B cell (primary cell): ENCODE measurements around the gene RAD50. TPM values are rescaled to one million over a fixed set of nuclear protein-coding genes. Genes with fewer than 3 reads are reported as not detected.

ENCODE experiments used
- ATAC-seq: fragments of 200-7000 bp; cut with Tn5 transposase; one replicate; pipeline ENCODE4 v1.10.0; 2021; ENCODE audit warnings: low read depth, mild to moderate bottlenecking, moderate number of reproducible peaks, moderate library complexity
- CTCF ChIA-PET: fragments of 350-600 bp; sonication (Branson Sonifier 250); formaldehyde crosslinking; loops from one replicate; lab custom pipeline; 2021; ENCODE audit warnings: antibody characterized with exemption, inconsistent platforms; lab: Charles Lee
- POLR2A ChIA-PET: fragments of 350-600 bp; sonication (Branson Sonifier 250); formaldehyde crosslinking; loops from one replicate; lab custom pipeline; 2021; ENCODE audit warnings: antibody characterized with exemption; lab: Charles Lee
- DNase-seq: peaks from one replicate; pipeline ENCODE4 v3.0.0; 2013
- H2AFZ ChIP-seq: 2 replicates; pipeline ENCODE4 v1.6.1; 2012; ENCODE audit warnings: mild to moderate bottlenecking, low read depth, low read length; ENCODE audit not compliant: insufficient read depth, poor library complexity, severe bottlenecking
- H3K27ac ChIP-seq, 2 donors: 1 replicate in 1 of 2; 2 replicates in 1 of 2; pipeline ENCODE4 v1.5.1; 2012 to 2013; ENCODE audit warnings: low read length in 2 of 2, mild to moderate bottlenecking in 2 of 2, moderate library complexity in 1 of 2
- H3K27me3 ChIP-seq, 4 experiments: fragments of 200-600 bp in 1 of 4; sonication (generic) in 1 of 4; replicated peaks in 1 of 4; 1 replicate in 2 of 4; 2 replicates in 2 of 4; pipeline versions ENCODE4 v1.6.1 to v1.7.0; 2013 to 2016; ENCODE audit warnings: low read length in 3 of 4, mild to moderate bottlenecking in 2 of 4, mixed read lengths in 1 of 4, moderate library complexity in 1 of 4; ENCODE audit not compliant: insufficient read depth in 4 of 4, control insufficient read depth in 3 of 4; ENCODE audit errors: control extremely low read depth in 1 of 4
- H3K36me3 ChIP-seq, 2 experiments: replicated peaks in 1 of 2; 1 replicate in 1 of 2; 2 replicates in 1 of 2; pipeline versions ENCODE4 v1.6.1 to v1.7.1; 2013; ENCODE audit warnings: low read length in 1 of 2; ENCODE audit not compliant: insufficient read depth in 2 of 2, control insufficient read depth in 1 of 2; ENCODE audit errors: control extremely low read depth in 1 of 2, extremely low read depth in 1 of 2
- H3K4me1 ChIP-seq, 2 donors: fragments of 200-600 bp in 1 of 2; sonication (generic) in 1 of 2; 1 replicate in 1 of 2; 2 replicates in 1 of 2; pipeline versions ENCODE4 v1.5.1 to v1.6.1; 2013 to 2017; ENCODE audit warnings: low read length in 2 of 2; ENCODE audit not compliant: control insufficient read depth in 2 of 2, insufficient read depth in 2 of 2
- H3K4me2 ChIP-seq: replicated peaks from 2 replicates; pipeline ENCODE3; 2012; ENCODE audit warnings: mild to moderate bottlenecking, low read depth, low read length; ENCODE audit not compliant: poor library complexity, severe bottlenecking
- H3K4me3 ChIP-seq, 5 experiments: fragments of 200-600 bp in 1 of 5; sonication (generic) in 1 of 5; 1 replicate in 3 of 5; 2 replicates in 2 of 5; pipeline versions ENCODE4 v1.5.1 to v1.7.0; 2011 to 2016; ENCODE audit warnings: low read length in 4 of 5, mild to moderate bottlenecking in 4 of 5, low read depth in 2 of 5, control low read depth in 1 of 5, moderate library complexity in 1 of 5; ENCODE audit not compliant: insufficient read depth in 1 of 5; ENCODE audit errors: control extremely low read depth in 1 of 5, extremely low read depth in 1 of 5
- H3K79me2 ChIP-seq: fragments of 200-600 bp; sonication (generic); one replicate; pipeline ENCODE4 v1.6.0; 2016; ENCODE audit warnings: low read length; ENCODE audit not compliant: control insufficient read depth, insufficient read depth
- H3K9ac ChIP-seq: fragments of 200-600 bp; sonication (generic); 2 replicates; pipeline ENCODE4 v1.6.1; 2017; ENCODE audit warnings: mild to moderate bottlenecking, low read length, moderate library complexity
- H3K9me3 ChIP-seq, 3 donors: one replicate each; pipeline versions ENCODE4 v1.6.1 to v1.7.1; 2013; ENCODE audit warnings: low read length in 2 of 3; ENCODE audit not compliant: control insufficient read depth in 2 of 3, insufficient read depth in 1 of 3; ENCODE audit errors: control extremely low read depth in 1 of 3
- H4K20me1 ChIP-seq: 2 replicates; pipeline ENCODE4 v1.6.0; 2012; ENCODE audit warnings: mild to moderate bottlenecking, low read length; ENCODE audit not compliant: insufficient read depth, control insufficient read depth, poor library complexity, severe bottlenecking
- H3K27ac Mint-ChIP-seq: one replicate; pipeline ENCODE4 v1.8.0; 2021; ENCODE audit warnings: mixed read lengths
- H3K27me3 Mint-ChIP-seq: one replicate; pipeline ENCODE4 v1.8.0; 2021; ENCODE audit warnings: mixed read lengths
- H3K4me1 Mint-ChIP-seq: one replicate; pipeline ENCODE4 v1.8.0; 2021; ENCODE audit warnings: mixed read lengths
- H3K4me3 Mint-ChIP-seq: one replicate; pipeline ENCODE4 v1.8.0; 2021; ENCODE audit warnings: mixed read lengths
- H3K9me3 Mint-ChIP-seq: one replicate; pipeline ENCODE4 v1.8.0; 2022; ENCODE audit warnings: mixed read lengths; ENCODE audit not compliant: insufficient read depth
- CTCF ChIP-seq: fragments of 200-600 bp; IDR thresholded peaks from one replicate; pipeline ENCODE4 v1.8.0; 2022; ENCODE audit warnings: antibody characterized with exemption, mild to moderate bottlenecking
- EZH2 ChIP-seq: IDR thresholded peaks from 2 replicates; pipeline ENCODE4 v1.6.1; 2012; ENCODE audit warnings: borderline replicate concordance, low read depth, mild to moderate bottlenecking, moderate library complexity, low read length; ENCODE audit not compliant: insufficient read depth, poor library complexity, severe bottlenecking
- WGBS: methylation state at CpG from one replicate; pipeline ENCODE4 v1.1.5; 2013; ENCODE audit warnings: missing lambda C conversion rate; ENCODE audit not compliant: insufficient coverage; 5-methylcytosine and 5-hydroxymethylcytosine counted together
- intact Hi-C: fragments of 100-400 bp; cut with micrococcal nuclease; formaldehyde crosslinking; loops from one replicate; pipeline ENCODE4 v1.10.0; 2022
- polyA plus RNA-seq: library from polyadenylated mRNA; depleted of rRNA; stranded (reverse); fragments of >200 nt; gene quantifications from 2 replicates; pipeline ENCODE4 v1.2.3, GENCODE V29; 2012
- total RNA-seq, 2 donors: library from RNA; stranded (reverse); fragments of 120-200 nt in 1 of 2; gene quantifications; 1 replicate in 1 of 2; 2 replicates in 1 of 2; pipeline versions ENCODE4 v1.2.3 to v1.2.4, GENCODE V29; 2013 to 2022

The RAD50 gene
- total and polyA plus RNA-seq, 2 donors (not counting 1 experiment from before 2014, with no cell fraction given): 11.2 to 32.7 TPM

- H3K4me3 ChIP-seq: no peak overlapping the region
- no peak overlapping the region for H3K4me2 ChIP-seq
- no peak overlapping the region for H3K4me3 Mint-ChIP-seq
- no peaks in the 10 kb centered on the region for H3K79me2 ChIP-seq
- DNase-seq: no peak
- no peaks in the 10 kb centered on the region for H3K36me3 ChIP-seq
- H3K27ac ChIP-seq: no peak overlapping the region
- H3K9me3 Mint-ChIP-seq: peaks cover 9% of the 10 kb centered on the region
- no peak overlapping the region for H2AFZ ChIP-seq
- ChIA-PET CTCF (no interaction called here), POLR2A (no interaction called here)
- peaks cover 11 to 15% of the 10 kb centered on the region in 2 donors for H3K4me1 ChIP-seq
- intact Hi-C loops: no loop called here
- ATAC-seq: no peak
- H4K20me1 ChIP-seq: no peaks in the 10 kb centered on the region
- TF ChIP-seq CTCF: no peak
- TF ChIP-seq EZH2: no peak
- peaks cover 8% of the 10 kb centered on the region for H3K4me1 Mint-ChIP-seq
- H3K27me3 ChIP-seq: peaks cover 0 to 21% (median 12%) of the 10 kb centered on the region in 4 experiments
- peaks cover 28% of the 10 kb centered on the region for H3K27me3 Mint-ChIP-seq
- no peak overlapping the region for H3K9ac ChIP-seq
- H3K27ac Mint-ChIP-seq: no peak overlapping the region
- 89% methylated on average over 2 of the region's 4 CpGs for WGBS
- peaks cover 0 to 17% (median 16%) of the 10 kb centered on the region in 3 donors for H3K9me3 ChIP-seq
Measured at GRCh38 chr5:132651838-132652469, 95.2 kb downstream of the RAD50 start.

- H3K27ac Mint-ChIP-seq: no peak overlapping the region
- H3K27ac ChIP-seq: no peak overlapping the region
- WGBS: 68% methylated on average over 5 of the region's 7 CpGs
Measured at GRCh38 chr5:132653716-132654115, 96.9 kb downstream of the RAD50 start.

More at GRCh38 chr5:132653716-132654115, 96.9 kb downstream of the RAD50 start:
- no peak for TF ChIP-seq EZH2
- no peak for TF ChIP-seq CTCF
- Mint-ChIP-seq H3K4me1 (peaks cover 8% of the 10 kb centered on the region), H3K27me3 (peaks cover 39% of the 10 kb centered on the region), H3K4me3 (no peak overlapping the region), H3K9me3 (peaks cover 5% of the 10 kb centered on the region)
- ChIA-PET POLR2A (no interaction called here), CTCF (no interaction called here)
- H3K36me3 ChIP-seq: no peaks in the 10 kb centered on the region
- H4K20me1 ChIP-seq: no peaks in the 10 kb centered on the region
- peaks cover 0 to 16% (median 6%) of the 10 kb centered on the region in 3 donors for H3K9me3 ChIP-seq
- no peak overlapping the region for H3K9ac ChIP-seq
- H3K27me3 ChIP-seq: peaks cover 0 to 33% (median 14%) of the 10 kb centered on the region in 4 experiments
- no peaks in the 10 kb centered on the region for H3K79me2 ChIP-seq
- ATAC-seq: no peak
- H3K4me1 ChIP-seq: peaks cover 11 to 15% of the 10 kb centered on the region in 2 donors
- no peak overlapping the region for H3K4me2 ChIP-seq
- no peak for DNase-seq
- intact Hi-C loops: no loop called here
- H2AFZ ChIP-seq: no peak overlapping the region
- H3K4me3 ChIP-seq: no peak overlapping the region
